ENCODE measurements around the gene LEKR1.

GRCh38 chr3:156923349-156923748 is 97.2 kb downstream of the LEKR1 start:
- no peak for TF ChIP-seq CTCF (IDR thresholded peaks at IDR 0.05)
- no peak for TF ChIP-seq POLR2A (IDR thresholded peaks at IDR 0.05)

All from testis (tissue), 2 donors.